ENCODE results near the gene ADD2. TPM values are rescaled to one million over a fixed set of nuclear protein-coding genes. Genes with fewer than 3 reads are reported as not detected.

The ADD2 gene
- total RNA-seq, 1 donor from 2014 or later: 1.1 TPM

DNA sequence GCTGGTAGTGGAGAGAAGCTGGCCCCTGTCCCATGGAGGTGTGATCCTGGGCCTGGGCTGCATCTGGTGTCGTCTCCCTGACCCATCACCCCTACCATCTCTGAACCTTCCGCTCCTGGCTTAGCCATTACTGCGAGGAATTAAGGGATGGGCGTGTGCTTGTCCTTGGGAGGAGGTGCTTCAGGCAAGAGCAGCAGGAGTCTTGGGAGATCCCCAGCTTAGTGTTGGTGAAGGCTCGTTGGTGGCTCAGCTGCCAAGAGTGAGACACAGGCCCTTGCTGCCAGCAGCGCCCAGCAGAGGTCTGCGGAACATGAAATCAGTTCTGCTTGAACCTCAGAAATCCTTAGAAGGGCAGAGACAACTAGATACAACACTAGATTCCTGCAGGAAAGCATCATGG is 154.5 kb downstream of the ADD2 start:
- H3K36me3 Mint-ChIP-seq (ENCODE audit: insufficient read depth): no peaks in the 10 kb centered on the region
- TF ChIP-seq, protein P1, sequence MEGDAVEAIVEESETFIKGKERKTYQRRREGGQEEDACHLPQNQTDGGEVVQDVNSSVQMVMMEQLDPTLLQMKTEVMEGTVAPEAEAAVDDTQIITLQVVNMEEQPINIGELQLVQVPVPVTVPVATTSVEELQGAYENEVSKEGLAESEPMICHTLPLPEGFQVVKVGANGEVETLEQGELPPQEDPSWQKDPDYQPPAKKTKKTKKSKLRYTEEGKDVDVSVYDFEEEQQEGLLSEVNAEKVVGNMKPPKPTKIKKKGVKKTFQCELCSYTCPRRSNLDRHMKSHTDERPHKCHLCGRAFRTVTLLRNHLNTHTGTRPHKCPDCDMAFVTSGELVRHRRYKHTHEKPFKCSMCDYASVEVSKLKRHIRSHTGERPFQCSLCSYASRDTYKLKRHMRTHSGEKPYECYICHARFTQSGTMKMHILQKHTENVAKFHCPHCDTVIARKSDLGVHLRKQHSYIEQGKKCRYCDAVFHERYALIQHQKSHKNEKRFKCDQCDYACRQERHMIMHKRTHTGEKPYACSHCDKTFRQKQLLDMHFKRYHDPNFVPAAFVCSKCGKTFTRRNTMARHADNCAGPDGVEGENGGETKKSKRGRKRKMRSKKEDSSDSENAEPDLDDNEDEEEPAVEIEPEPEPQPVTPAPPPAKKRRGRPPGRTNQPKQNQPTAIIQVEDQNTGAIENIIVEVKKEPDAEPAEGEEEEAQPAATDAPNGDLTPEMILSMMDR (IDR thresholded peaks at IDR 0.05; ENCODE audit: unreplicated experiment): no peak
- no peak overlapping the region for H3K4me3 Mint-ChIP-seq (ENCODE audit: low read depth)
- DNase-seq (ENCODE audit: low spot score, unreplicated experiment): no peak
- H3K4me1 Mint-ChIP-seq (ENCODE audit: low read depth): no peaks in the 10 kb centered on the region
- peaks cover 14% of the 10 kb centered on the region for H3K27me3 Mint-ChIP-seq
- no peak overlapping the region for H3K27ac Mint-ChIP-seq
- H3K9me3 Mint-ChIP-seq (ENCODE audit: low read depth): no peaks in the 10 kb centered on the region

- no peak overlapping the region for H3K4me3 Mint-ChIP-seq (ENCODE audit: low read depth)
- H3K36me3 Mint-ChIP-seq (ENCODE audit: insufficient read depth): no peaks in the 10 kb centered on the region
- peaks cover 14% of the 10 kb centered on the region for H3K27me3 Mint-ChIP-seq
- no peaks in the 10 kb centered on the region for H3K9me3 Mint-ChIP-seq (ENCODE audit: low read depth)
- H3K27ac Mint-ChIP-seq: no peak overlapping the region
- DNase-seq (ENCODE audit: low spot score, unreplicated experiment): no peak
- TF ChIP-seq, protein P1 (IDR thresholded peaks at IDR 0.05; ENCODE audit: unreplicated experiment): no peak
- no peaks in the 10 kb centered on the region for H3K4me1 Mint-ChIP-seq (ENCODE audit: low read depth)
Measured at GRCh38 chr2:70612574-70612973, 155.4 kb downstream of the ADD2 start.

DNA sequence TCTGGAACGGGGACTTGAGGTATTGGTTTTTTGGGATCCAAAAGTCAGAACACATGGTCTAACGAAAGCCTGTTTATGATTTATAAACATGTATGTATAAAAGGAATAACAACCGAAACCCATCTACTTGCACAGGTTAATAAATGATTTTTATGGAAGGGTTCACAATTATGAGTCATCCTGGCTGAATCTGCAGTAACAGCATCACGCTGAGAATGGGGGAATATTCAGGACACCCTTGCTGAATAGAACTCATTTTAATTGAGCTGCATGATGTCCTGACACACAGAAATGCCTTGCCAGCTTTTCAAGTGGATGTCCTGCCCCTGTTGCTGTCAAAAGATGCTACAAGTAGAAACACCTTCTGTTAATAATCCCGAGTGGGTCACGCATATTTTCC is 159.6 kb downstream of the ADD2 start:
- Mint-ChIP-seq H3K4me3 (ENCODE audit: low read depth) (no peak overlapping the region), H3K27me3 (peaks cover 19% of the 10 kb centered on the region), H3K4me1 (ENCODE audit: low read depth) (no peaks in the 10 kb centered on the region), H3K27ac (no peak overlapping the region), H3K9me3 (ENCODE audit: low read depth) (no peaks in the 10 kb centered on the region), H3K36me3 (ENCODE audit: insufficient read depth) (no peaks in the 10 kb centered on the region)
- TF ChIP-seq, protein P1 (IDR thresholded peaks at IDR 0.05; ENCODE audit: unreplicated experiment): no peak
- DNase-seq (ENCODE audit: low spot score, unreplicated experiment): no peak

DNA sequence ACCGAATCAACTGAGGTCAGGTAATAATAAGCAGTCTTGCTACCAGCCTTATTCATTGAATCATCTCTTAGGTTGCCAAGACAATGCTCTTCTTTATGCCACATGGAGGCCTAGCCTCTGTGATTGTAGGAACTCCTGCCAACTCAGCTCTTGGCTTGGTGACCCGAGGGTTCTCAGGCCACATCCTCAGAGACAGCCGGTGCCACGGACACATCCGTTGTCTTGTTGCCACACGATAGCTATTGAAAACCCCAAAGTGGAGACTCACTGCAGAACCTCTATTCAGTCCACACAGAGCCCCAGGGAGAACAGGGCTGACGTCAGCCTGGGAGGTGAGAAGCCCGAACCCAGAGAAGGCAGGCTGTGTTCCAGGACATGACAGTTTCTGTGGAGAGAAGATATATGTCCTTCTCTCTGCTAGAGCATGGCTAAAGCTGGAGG is 160.9 kb downstream of the ADD2 start:
- Mint-ChIP-seq H3K4me1 (ENCODE audit: low read depth) (no peaks in the 10 kb centered on the region), H3K9me3 (ENCODE audit: low read depth) (no peaks in the 10 kb centered on the region), H3K27me3 (peaks cover 19% of the 10 kb centered on the region), H3K4me3 (ENCODE audit: low read depth) (no peak overlapping the region), H3K27ac (no peak overlapping the region), H3K36me3 (ENCODE audit: insufficient read depth) (no peaks in the 10 kb centered on the region)
- TF ChIP-seq, protein P1 (IDR thresholded peaks at IDR 0.05; ENCODE audit: unreplicated experiment): no peak
- no peak for DNase-seq (ENCODE audit: low spot score, unreplicated experiment)

Other genes with a start within 250 kb of the ADD2 start
- 3.0 and 3.8 TPM in 2 replicates for gene TGFA, start 214.4 kb downstream of the ADD2 start, total RNA-seq
- not detected in 2 replicates for gene FIGLA, start 22.4 kb upstream of the ADD2 start, total RNA-seq
- gene CLEC4F, start 52.4 kb upstream of the ADD2 start, total RNA-seq: not detected in 2 replicates
- gene CD207, start 67.6 kb upstream of the ADD2 start, total RNA-seq: not detected in 2 replicates
- 0.31 TPM in 1 of 2 replicates, not detected in the other for gene VAX2, start 132.4 kb upstream of the ADD2 start, total RNA-seq
- gene ATP6V1B1, start 167.7 kb upstream of the ADD2 start, total RNA-seq: not detected in 2 replicates
- 3.7 and 5.4 TPM in 2 replicates for gene ANKRD53, start 210.4 kb upstream of the ADD2 start, total RNA-seq
- 35.4 and 36.9 TPM in 2 replicates for gene TEX261, start 226.7 kb upstream of the ADD2 start, total RNA-seq